H1 (cell line): Measurements from ENCODE around the gene PRKAG1.
A peak's percentile ranks its signal among the peaks of the same experiment; 100 is the strongest.

Experiments
- BRCA1 ChIP-seq: IDR thresholded peaks from 2 replicates; pipeline ENCODE4 v1.6.1; 2012; ENCODE audit warnings: low read depth, low read length, improper control_type of control experiment
- CBX8 ChIP-seq: fragments of 300-800, 300-1000 bp; sonication (generic); IDR thresholded peaks from 2 replicates; pipeline ENCODE4 v1.7.1; 2016; ENCODE audit warnings: low read depth, low read length, borderline replicate concordance
- CHD2 ChIP-seq: IDR thresholded peaks from 2 replicates; pipeline ENCODE4 v1.6.1; 2012; ENCODE audit warnings: low read length, improper control_type of control experiment
- EP300 ChIP-seq, 2 experiments: IDR thresholded peaks; 1 replicate in 1 of 2; 2 replicates in 1 of 2; pipeline ENCODE4 v1.6.1; 2011 to 2012; ENCODE audit warnings: low read depth in 2 of 2, low read length in 2 of 2, mild to moderate bottlenecking in 2 of 2, borderline replicate concordance in 1 of 2, inconsistent platforms in 1 of 2, moderate library complexity in 1 of 2
- EZH2 ChIP-seq: fragments of 200-600 bp; sonication (generic); IDR thresholded peaks from 2 replicates; pipeline ENCODE4 v1.7.1; 2012; ENCODE audit warnings: low read depth, mild to moderate bottlenecking, moderate library complexity, low read length, inconsistent platforms; ENCODE audit not compliant: severe bottlenecking
- JUN ChIP-seq: IDR thresholded peaks from 2 replicates; pipeline ENCODE4 v1.6.1; 2011; ENCODE audit warnings: low read depth, mild to moderate bottlenecking, improper control_type of control experiment, low read length
- POLR2A ChIP-seq, 2 experiments: IDR thresholded peaks; 1 replicate in 1 of 2; 2 replicates in 1 of 2; pipeline ENCODE4 v1.6.1; 2011; ENCODE audit warnings: low read depth in 2 of 2, low read length in 2 of 2, mild to moderate bottlenecking in 2 of 2; ENCODE audit errors: control extremely low read depth in 1 of 2
- POLR2AphosphoS5 ChIP-seq: IDR thresholded peaks from 2 replicates; pipeline ENCODE4 v1.6.1; 2011; ENCODE audit warnings: low read depth, low read length
- RAD21 ChIP-seq, 2 experiments: IDR thresholded peaks in 1 of 2; conservative IDR thresholded peaks in 1 of 2; 2 replicates each; pipeline ENCODE4 v1.6.1; 2011; ENCODE audit warnings: low read depth in 2 of 2, low read length in 2 of 2, improper control_type of control experiment in 1 of 2, inconsistent platforms in 1 of 2, mild to moderate bottlenecking in 1 of 2, moderate library complexity in 1 of 2
- SUZ12 ChIP-seq: fragments of 200-600 bp; sonication (generic); IDR thresholded peaks from 2 replicates; pipeline ENCODE4 v1.6.1; 2012; ENCODE audit warnings: mild to moderate bottlenecking, inconsistent platforms, low read length, moderate library complexity, mixed read lengths
- TAF1 ChIP-seq: IDR thresholded peaks from 2 replicates; pipeline ENCODE4 v1.6.1; 2011; ENCODE audit warnings: mild to moderate bottlenecking, low read depth, low read length
- TF ChIP-seq, protein P1 (sequence below): IDR thresholded peaks from 2 replicates; pipeline ENCODE4 v1.6.1; 2011; ENCODE audit warnings: low read length, improper control_type of control experiment
- TF ChIP-seq, protein P2 (sequence below), 3 experiments: IDR thresholded peaks; 1 replicate in 2 of 3; 2 replicates in 1 of 3; pipeline versions ENCODE4 v1.5.1 to v1.6.1; 2011; ENCODE audit warnings: low read length in 3 of 3, mild to moderate bottlenecking in 3 of 3, inconsistent platforms in 2 of 3, low read depth in 1 of 3, moderate library complexity in 1 of 3; ENCODE audit not compliant: insufficient read depth in 1 of 3; ENCODE audit errors: control extremely low read depth in 1 of 3

DNA sequence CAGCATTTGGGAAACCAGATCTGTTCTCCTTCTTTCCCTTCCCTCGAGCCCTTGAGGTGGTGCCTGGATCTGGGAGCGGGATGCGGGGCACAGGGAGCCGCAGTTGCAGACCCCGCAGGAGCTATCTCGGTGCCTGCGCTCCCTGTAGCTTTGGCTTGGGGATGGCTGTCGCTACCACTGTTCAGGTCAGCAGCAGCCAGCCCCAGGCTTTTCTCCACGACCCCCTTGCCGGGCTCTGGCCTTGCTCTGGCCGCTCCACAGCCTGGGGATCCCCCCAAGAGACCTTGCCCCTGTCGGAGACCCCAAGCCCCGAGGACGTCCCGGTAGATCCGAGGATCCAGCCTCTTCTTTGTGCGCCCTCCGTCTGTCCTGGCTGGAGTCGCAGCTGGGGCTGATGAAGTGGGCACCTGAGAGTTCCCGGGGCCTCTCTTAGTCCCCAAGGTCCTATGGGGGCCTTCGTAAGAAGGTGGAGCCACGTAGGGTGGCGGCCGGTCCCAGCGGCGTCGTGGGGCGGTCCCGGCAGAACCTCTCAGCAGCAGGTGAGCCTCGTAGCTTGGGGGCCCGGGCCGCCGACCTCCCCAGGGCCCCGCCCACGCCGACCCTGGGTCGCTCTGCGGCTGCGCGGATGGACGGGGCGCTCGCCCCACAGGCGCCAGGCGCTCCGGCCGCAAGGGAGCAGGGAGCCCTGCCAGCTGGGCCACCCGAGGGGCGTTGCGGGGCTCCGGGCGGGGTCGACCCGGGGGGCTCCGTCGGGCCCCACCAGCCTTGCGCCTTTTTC, 20.7 kb downstream of the PRKAG1 start:
- TF ChIP-seq, protein P1, sequence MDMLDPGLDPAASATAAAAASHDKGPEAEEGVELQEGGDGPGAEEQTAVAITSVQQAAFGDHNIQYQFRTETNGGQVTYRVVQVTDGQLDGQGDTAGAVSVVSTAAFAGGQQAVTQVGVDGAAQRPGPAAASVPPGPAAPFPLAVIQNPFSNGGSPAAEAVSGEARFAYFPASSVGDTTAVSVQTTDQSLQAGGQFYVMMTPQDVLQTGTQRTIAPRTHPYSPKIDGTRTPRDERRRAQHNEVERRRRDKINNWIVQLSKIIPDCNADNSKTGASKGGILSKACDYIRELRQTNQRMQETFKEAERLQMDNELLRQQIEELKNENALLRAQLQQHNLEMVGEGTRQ, result no peak
- TF ChIP-seq RAD21 (IDR thresholded peaks at IDR 0.05 in 1 of 2, conservative IDR thresholded peaks at IDR 0.05 in 1 of 2; ENCODE audit: low read depth in 2 of 2, low read length in 2 of 2) (no peak), CBX8 (no peak), SUZ12 (peak; percentile 58), BRCA1 (no peak), TAF1 (no peak), CHD2 (no peak), EP300 (IDR thresholded peaks at IDR 0.05; ENCODE audit: borderline replicate concordance in 1 of 2, low read depth in 2 of 2, low read length in 2 of 2) (no peak), POLR2A (IDR thresholded peaks at IDR 0.05; ENCODE audit: control extremely low read depth in 1 of 2, low read depth in 2 of 2, low read length in 2 of 2) (no peak), POLR2AphosphoS5 (no peak), JUN (no peak), EZH2 (peak; percentile 92)
- TF ChIP-seq, protein P2, sequence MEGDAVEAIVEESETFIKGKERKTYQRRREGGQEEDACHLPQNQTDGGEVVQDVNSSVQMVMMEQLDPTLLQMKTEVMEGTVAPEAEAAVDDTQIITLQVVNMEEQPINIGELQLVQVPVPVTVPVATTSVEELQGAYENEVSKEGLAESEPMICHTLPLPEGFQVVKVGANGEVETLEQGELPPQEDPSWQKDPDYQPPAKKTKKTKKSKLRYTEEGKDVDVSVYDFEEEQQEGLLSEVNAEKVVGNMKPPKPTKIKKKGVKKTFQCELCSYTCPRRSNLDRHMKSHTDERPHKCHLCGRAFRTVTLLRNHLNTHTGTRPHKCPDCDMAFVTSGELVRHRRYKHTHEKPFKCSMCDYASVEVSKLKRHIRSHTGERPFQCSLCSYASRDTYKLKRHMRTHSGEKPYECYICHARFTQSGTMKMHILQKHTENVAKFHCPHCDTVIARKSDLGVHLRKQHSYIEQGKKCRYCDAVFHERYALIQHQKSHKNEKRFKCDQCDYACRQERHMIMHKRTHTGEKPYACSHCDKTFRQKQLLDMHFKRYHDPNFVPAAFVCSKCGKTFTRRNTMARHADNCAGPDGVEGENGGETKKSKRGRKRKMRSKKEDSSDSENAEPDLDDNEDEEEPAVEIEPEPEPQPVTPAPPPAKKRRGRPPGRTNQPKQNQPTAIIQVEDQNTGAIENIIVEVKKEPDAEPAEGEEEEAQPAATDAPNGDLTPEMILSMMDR (IDR thresholded peaks at IDR 0.05; ENCODE audit: control extremely low read depth in 1 of 3, insufficient read depth in 1 of 3, low read depth in 1 of 3, low read length in 3 of 3), result peak in 1 of 3 experiments; percentile 12; a peak in 1 of 4 replicates
